GM06990 (cell line): Measurements from ENCODE around the gene WDR49.

Source experiments
- DNase-seq: peaks from one replicate; pipeline ENCODE4 v3.0.0-alpha.2; 2011; ENCODE audit not compliant: insufficient read length; ENCODE audit errors: extremely low read depth
- H3K27me3 ChIP-seq: replicated peaks from 2 replicates; pipeline ENCODE4 v1.6.0; 2011; ENCODE audit warnings: low read length; ENCODE audit not compliant: control insufficient read depth, insufficient read depth
- H3K36me3 ChIP-seq: 2 replicates; pipeline ENCODE4 v1.5.1; 2011; ENCODE audit warnings: low read length; ENCODE audit not compliant: control insufficient read depth, insufficient read depth
- H3K4me3 ChIP-seq: replicated peaks from 2 replicates; pipeline ENCODE4 v1.5.1; 2011; ENCODE audit warnings: low read depth, mild to moderate bottlenecking, control low read depth, low read length
- TF ChIP-seq, protein P1 (sequence below): IDR thresholded peaks from 2 replicates; pipeline ENCODE4 v1.5.1; 2011; ENCODE audit warnings: low read length, control low read depth, mild to moderate bottlenecking, inconsistent platforms; ENCODE audit not compliant: insufficient read depth, poor library complexity, severe bottlenecking

WDR49 gene

DNA sequence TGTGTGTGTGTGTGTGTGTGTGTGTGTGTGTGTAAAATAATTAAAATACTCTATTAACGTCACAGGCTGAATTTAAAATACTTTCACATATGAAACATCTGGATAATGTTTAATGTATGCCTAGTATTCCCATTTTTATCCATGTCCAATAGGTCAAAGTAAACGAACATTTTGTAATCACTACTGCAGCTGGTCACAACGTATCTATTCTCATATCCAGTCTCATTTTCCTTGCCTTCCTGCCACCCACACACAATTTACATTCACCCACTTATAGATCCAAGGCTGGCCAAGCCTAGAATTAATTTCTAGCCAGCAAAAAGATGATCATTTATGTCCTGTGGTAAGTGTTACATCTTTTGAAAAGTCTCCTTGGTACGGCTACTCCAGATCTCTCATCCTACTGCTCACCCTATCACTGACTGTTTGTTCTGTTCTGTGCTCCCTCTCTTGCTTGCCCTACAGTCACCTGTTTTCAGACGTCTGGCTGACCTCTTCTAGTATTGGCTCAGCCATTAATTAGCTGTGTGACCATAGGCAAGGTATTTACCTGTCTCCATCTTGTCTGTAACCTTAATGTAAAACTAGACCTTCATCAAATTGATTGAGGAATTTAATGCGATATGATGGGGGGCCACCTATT, 197.5 kb downstream of the WDR49 start:
- DNase-seq = no peak
- Histone ChIP-seq H3K36me3 (no peaks in the 10 kb centered on the region), H3K4me3 (no peak overlapping the region), H3K27me3 (no peaks in the 10 kb centered on the region)
- TF ChIP-seq, protein P1, sequence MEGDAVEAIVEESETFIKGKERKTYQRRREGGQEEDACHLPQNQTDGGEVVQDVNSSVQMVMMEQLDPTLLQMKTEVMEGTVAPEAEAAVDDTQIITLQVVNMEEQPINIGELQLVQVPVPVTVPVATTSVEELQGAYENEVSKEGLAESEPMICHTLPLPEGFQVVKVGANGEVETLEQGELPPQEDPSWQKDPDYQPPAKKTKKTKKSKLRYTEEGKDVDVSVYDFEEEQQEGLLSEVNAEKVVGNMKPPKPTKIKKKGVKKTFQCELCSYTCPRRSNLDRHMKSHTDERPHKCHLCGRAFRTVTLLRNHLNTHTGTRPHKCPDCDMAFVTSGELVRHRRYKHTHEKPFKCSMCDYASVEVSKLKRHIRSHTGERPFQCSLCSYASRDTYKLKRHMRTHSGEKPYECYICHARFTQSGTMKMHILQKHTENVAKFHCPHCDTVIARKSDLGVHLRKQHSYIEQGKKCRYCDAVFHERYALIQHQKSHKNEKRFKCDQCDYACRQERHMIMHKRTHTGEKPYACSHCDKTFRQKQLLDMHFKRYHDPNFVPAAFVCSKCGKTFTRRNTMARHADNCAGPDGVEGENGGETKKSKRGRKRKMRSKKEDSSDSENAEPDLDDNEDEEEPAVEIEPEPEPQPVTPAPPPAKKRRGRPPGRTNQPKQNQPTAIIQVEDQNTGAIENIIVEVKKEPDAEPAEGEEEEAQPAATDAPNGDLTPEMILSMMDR = no peak

DNA sequence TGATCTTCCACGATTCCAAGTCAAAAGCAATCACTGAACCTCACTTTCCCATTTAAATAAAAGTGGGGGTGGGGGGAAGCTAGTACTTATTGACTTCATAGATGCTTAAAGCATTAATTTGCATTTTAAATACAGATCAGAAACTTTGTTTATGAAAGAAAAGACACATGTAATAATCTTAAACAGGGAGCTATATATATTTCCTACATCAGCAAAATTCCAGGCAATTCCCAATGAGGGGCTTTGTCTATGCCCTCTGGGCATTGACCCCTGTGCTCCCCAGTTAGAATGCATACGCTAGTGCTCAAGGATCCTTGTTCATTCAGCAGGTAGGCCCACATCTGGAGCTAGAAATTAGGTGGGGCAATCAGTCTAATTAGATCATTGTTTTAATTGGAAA, 199.9 kb downstream of the WDR49 start:
- TF ChIP-seq, protein P1 = no peak
- Histone ChIP-seq H3K27me3 (no peaks in the 10 kb centered on the region), H3K36me3 (no peaks in the 10 kb centered on the region), H3K4me3 (no peak overlapping the region)
- no peak for DNase-seq

DNA sequence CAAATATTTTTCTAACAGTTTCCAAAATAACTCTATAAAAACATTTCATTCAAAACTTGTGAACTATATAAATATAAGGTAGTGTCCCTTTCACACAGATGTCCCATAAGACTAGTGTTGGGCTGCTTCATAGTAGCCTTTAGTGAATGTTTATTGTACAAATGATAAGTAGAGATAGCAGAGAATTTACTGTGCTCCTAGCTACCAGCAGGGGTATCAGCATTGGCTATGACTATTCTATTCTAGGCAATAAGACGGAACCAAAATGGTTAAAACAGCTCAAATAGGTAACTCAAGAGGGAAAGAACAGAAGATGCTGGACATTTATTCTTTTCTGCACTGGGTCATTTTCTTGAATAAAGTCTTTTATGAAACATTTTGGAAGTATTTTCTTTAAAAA, 202.5 kb downstream of the WDR49 start:
- TF ChIP-seq, protein P1 = no peak
- H3K36me3 ChIP-seq = no peaks in the 10 kb centered on the region

DNA sequence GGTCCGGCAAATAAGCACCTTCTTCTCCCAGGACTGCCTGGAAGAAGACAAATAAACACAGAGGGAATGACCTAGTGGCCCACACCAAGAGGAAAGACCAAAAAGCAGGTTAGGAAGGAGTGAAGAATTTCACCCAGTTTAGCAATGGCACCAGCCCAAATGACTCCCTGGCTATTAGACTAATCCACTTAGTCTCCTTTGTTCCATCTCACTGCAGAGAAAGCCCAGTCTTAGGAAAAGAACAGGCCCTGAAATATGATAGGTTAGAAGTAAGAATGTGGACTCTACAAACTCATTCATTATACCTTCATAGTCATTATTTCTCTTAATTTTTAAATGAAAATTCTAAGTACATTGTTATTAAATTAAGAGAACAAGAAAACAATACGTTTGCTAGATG, 203.1 kb downstream of the WDR49 start:
- no peak for DNase-seq
- H3K36me3 ChIP-seq = no peaks in the 10 kb centered on the region
- TF ChIP-seq, protein P1 = no peak
- H3K27me3 ChIP-seq = no peaks in the 10 kb centered on the region
- no peak overlapping the region for H3K4me3 ChIP-seq

More for the DNA sequence above, 202.5 kb downstream of the WDR49 start:
- Histone ChIP-seq H3K4me3 (no peak overlapping the region), H3K27me3 (no peaks in the 10 kb centered on the region)
- DNase-seq = no peak

DNA sequence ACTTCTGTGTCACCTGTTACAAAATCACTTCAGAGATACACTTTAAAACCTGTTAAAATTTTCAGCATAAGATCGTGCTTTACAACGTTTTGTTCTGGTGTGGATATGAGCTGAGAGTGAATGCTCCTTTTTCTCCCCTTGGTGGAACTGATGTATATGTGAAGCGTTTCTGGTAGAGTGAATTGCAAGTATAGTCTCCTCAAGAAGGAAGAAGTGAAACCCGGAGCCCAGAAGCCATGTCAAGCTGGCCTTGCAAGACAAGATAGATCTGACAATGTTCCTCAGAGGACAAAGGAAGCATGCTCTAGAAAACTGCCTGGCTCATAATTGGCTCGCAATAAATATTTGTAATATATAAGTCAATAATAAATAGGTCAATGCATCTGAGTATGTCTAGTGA, 203.5 kb downstream of the WDR49 start:
- Histone ChIP-seq H3K36me3 (no peaks in the 10 kb centered on the region), H3K4me3 (no peak overlapping the region), H3K27me3 (no peaks in the 10 kb centered on the region)
- TF ChIP-seq, protein P1 = no peak
- DNase-seq = no peak

DNA sequence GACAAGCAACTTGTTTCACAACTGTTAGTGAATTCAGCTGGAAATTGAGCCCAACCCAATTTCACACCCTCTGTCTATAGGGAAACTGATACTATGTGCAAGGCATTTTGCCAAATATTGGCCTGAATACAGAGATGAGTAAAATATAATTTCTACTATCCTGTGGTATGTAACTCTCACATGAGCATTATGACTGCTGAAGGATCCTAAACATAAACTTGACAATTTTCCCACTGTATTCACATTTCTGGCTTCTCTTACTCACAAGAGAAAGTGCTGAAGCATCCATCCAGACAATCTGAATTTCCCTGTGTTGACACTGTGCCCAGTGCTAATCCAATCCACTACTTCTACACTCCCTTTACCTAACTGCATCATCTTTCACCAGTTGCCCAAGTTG, 208.3 kb downstream of the WDR49 start:
- no peaks in the 10 kb centered on the region for H3K36me3 ChIP-seq
- no peak for DNase-seq
- H3K4me3 ChIP-seq = no peak overlapping the region
- no peaks in the 10 kb centered on the region for H3K27me3 ChIP-seq
- TF ChIP-seq, protein P1 = no peak
